ENCODE measurements around the gene GABRA1. TPM values are rescaled to one million over a fixed set of nuclear protein-coding genes. Genes with fewer than 3 reads are reported as not detected.

GABRA1 gene
- polyA plus RNA-seq (ENCODE audit: insufficient read length in 4 of 4), result under 1 TPM in 2 of 4 donors, not detected in 2; 0.15 to 0.17 TPM

GRCh38 chr5:161847941-161848391 lies at the start of gene GABRA1:
Gene GABRA1, plus strand, starts transcription at chr5:161848120. Its CDS starts 2,691 bp downstream, at chr5:161850811.
- no peak for DNase-seq (ENCODE audit: low read depth in 4 of 4, low spot score in 3 of 4)

GRCh38 chr5:161799316-161799715 lies 48.6 kb upstream of the GABRA1 start:
- DNase-seq (ENCODE audit: low read depth in 4 of 4, low spot score in 3 of 4), result no peak

GRCh38 chr5:161804263-161804662 lies 43.7 kb upstream of the GABRA1 start:
- no peak for DNase-seq (ENCODE audit: low read depth in 4 of 4, low spot score in 3 of 4)

- peak; percentile 36 to 48 (median 39) for DNase-seq (ENCODE audit: low read depth in 4 of 4, low spot score in 3 of 4)
These were observed 1.2 kb upstream of the GABRA1 start for GRCh38 chr5:161846746-161847145.

GRCh38 chr5:161847447-161847846 lies 473 bp upstream of the GABRA1 start:
- DNase-seq (ENCODE audit: low read depth in 4 of 4, low spot score in 3 of 4), result no peak

- no peak for DNase-seq (ENCODE audit: low read depth in 4 of 4, low spot score in 3 of 4)
These were observed 2.6 kb downstream of the GABRA1 start for GRCh38 chr5:161850491-161850890.

- no peak for DNase-seq (ENCODE audit: low read depth in 4 of 4, low spot score in 3 of 4)
These were observed 3.9 kb downstream of the GABRA1 start for GRCh38 chr5:161851691-161852299.

- DNase-seq (ENCODE audit: low read depth in 4 of 4, low spot score in 3 of 4), result no peak
These were observed 9.4 kb downstream of the GABRA1 start for GRCh38 chr5:161857358-161857757.

GRCh38 chr5:161863259-161863658 lies 15.3 kb downstream of the GABRA1 start:
- DNase-seq (ENCODE audit: low read depth in 4 of 4, low spot score in 3 of 4), result no peak

- no peak for DNase-seq (ENCODE audit: low read depth in 4 of 4, low spot score in 3 of 4)
These were observed 15.9 kb downstream of the GABRA1 start for GRCh38 chr5:161863811-161864210.

- no peak for DNase-seq (ENCODE audit: low read depth in 4 of 4, low spot score in 3 of 4)
These were observed 17.6 kb downstream of the GABRA1 start for GRCh38 chr5:161865510-161865909.

- no peak for DNase-seq (ENCODE audit: low read depth in 4 of 4, low spot score in 3 of 4)
These were observed 42.1 kb downstream of the GABRA1 start for GRCh38 chr5:161889971-161890370.

- no peak for DNase-seq (ENCODE audit: low read depth in 4 of 4, low spot score in 3 of 4)
These were observed 47.6 kb downstream of the GABRA1 start for GRCh38 chr5:161895514-161895913.

- no peak for DNase-seq (ENCODE audit: low read depth in 4 of 4, low spot score in 3 of 4)
These were observed 49.1 kb downstream of the GABRA1 start for GRCh38 chr5:161897033-161897432.

GRCh38 chr5:161899590-161899989 lies 51.7 kb downstream of the GABRA1 start:
- no peak for DNase-seq (ENCODE audit: low read depth in 4 of 4, low spot score in 3 of 4)

GRCh38 chr5:161900981-161901380 lies 53.1 kb downstream of the GABRA1 start:
- DNase-seq (ENCODE audit: low read depth in 4 of 4, low spot score in 3 of 4), result no peak

GRCh38 chr5:161921781-161922180 lies 73.9 kb downstream of the GABRA1 start:
- no peak for DNase-seq (ENCODE audit: low read depth in 4 of 4, low spot score in 3 of 4)

- DNase-seq (ENCODE audit: low read depth in 4 of 4, low spot score in 3 of 4), result no peak
These were observed 76.3 kb downstream of the GABRA1 start for GRCh38 chr5:161924270-161924669.

- no peak for DNase-seq (ENCODE audit: low read depth in 4 of 4, low spot score in 3 of 4)
These were observed 78.0 kb downstream of the GABRA1 start for GRCh38 chr5:161925960-161926359.

GRCh38 chr5:161934486-161934885 lies 86.6 kb downstream of the GABRA1 start:
- DNase-seq (ENCODE audit: low read depth in 4 of 4, low spot score in 3 of 4), result no peak

GRCh38 chr5:161944974-161945373 lies 97.1 kb downstream of the GABRA1 start:
- DNase-seq (ENCODE audit: low read depth in 4 of 4, low spot score in 3 of 4), result no peak

GRCh38 chr5:161946911-161947310 lies 99.0 kb downstream of the GABRA1 start:
- DNase-seq (ENCODE audit: low read depth in 4 of 4, low spot score in 3 of 4), result no peak
